Lung (tissue), 12 donors: ENCODE measurements around the gene TLE6. TPM values are rescaled to one million over a fixed set of nuclear protein-coding genes. Genes with fewer than 3 reads are reported as not detected.
"Not testable (repeated sequence)": the region's sequence is repeated elsewhere in the genome, so short reads cannot be mapped to it uniquely, and the experiment has no call there.

ENCODE experiments used
- ATAC-seq: fragments of 200-7000 bp; cut with Tn5 transposase; one replicate; pipeline ENCODE4 v1.9.1; 2020; ENCODE audit warnings: moderate number of reproducible peaks; ENCODE audit not compliant: insufficient read depth, low FRiP score
- DNase-seq, 3 donors: peaks; one replicate each; pipeline ENCODE4 v3.0.0-alpha.2; 2013 to 2017
- H3K27ac ChIP-seq, 2 donors: one replicate each; pipeline ENCODE4 v1.5.1; 2013; ENCODE audit warnings: mild to moderate bottlenecking in 2 of 2, moderate library complexity in 2 of 2, control low read depth in 1 of 2, inconsistent platforms in 1 of 2, low read depth in 1 of 2, low read length in 1 of 2
- H3K27me3 ChIP-seq, 3 donors: one replicate each; pipeline ENCODE4 v1.5.1; 2013; ENCODE audit warnings: low read length in 2 of 3; ENCODE audit not compliant: control insufficient read depth in 3 of 3, insufficient read depth in 3 of 3
- H3K36me3 ChIP-seq, 4 donors: one replicate each; pipeline ENCODE4 v1.5.1; 2013; ENCODE audit warnings: low read length in 4 of 4, mild to moderate bottlenecking in 1 of 4, moderate library complexity in 1 of 4; ENCODE audit not compliant: control insufficient read depth in 4 of 4, insufficient read depth in 4 of 4
- H3K4me1 ChIP-seq, 5 donors: one replicate each; pipeline ENCODE4 v1.5.1; 2013; ENCODE audit warnings: low read length in 5 of 5, mild to moderate bottlenecking in 2 of 5, moderate library complexity in 1 of 5; ENCODE audit not compliant: control insufficient read depth in 5 of 5, insufficient read depth in 5 of 5
- H3K4me3 ChIP-seq: one replicate; pipeline ENCODE4 v1.5.1; 2013; ENCODE audit warnings: mild to moderate bottlenecking, control low read depth, moderate library complexity
- H3K9ac ChIP-seq, 2 donors: one replicate each; pipeline ENCODE4 v1.5.1; 2013; ENCODE audit warnings: low read length in 2 of 2, control low read depth in 1 of 2; ENCODE audit not compliant: insufficient read depth in 1 of 2
- H3K9me3 ChIP-seq, 4 donors: one replicate each; pipeline ENCODE4 v1.5.1; 2013; ENCODE audit warnings: low read length in 3 of 4, mild to moderate bottlenecking in 1 of 4, moderate library complexity in 1 of 4; ENCODE audit not compliant: control insufficient read depth in 4 of 4, insufficient read depth in 3 of 4
- CTCF ChIP-seq: IDR thresholded peaks from 2 replicates; pipeline ENCODE4 v1.5.1; 2012; ENCODE audit warnings: mild to moderate bottlenecking; ENCODE audit errors: control extremely low read depth, extremely low read depth
- WGBS, 2 donors: extraction: QIAGEN DNeasy Blood & Tissue Kit; methylation state at CpG; one replicate each; pipeline ENCODE4 v1.1.7; 2013; 5-methylcytosine and 5-hydroxymethylcytosine counted together
- polyA plus RNA-seq, 2 donors: library from polyadenylated mRNA; stranded (reverse); fragments of 200-250 nt; gene quantifications; one replicate each; pipeline ENCODE4 v1.2.1, GENCODE V29; 2013
- total RNA-seq, 2 donors: library from RNA; depleted of rRNA in 1 of 2; stranded (reverse); fragments of >200 nt in 1 of 2; gene quantifications; one replicate each; pipeline ENCODE4 v1.2.1, GENCODE V29; 2014 to 2021
- donor health status: control.
- donor health status: control.
- donor health status: Bipolar disorder and iron deficiency.
- donor health status: healthy.
- donor health status: DM: yes; HTN: yes; CAD: no.

The TLE6 gene
- total and polyA plus RNA-seq, 4 donors, result 6.1 to 8.8 (median 7.2) TPM

- Histone ChIP-seq H3K9me3 (no peaks in the 10 kb centered on the region), H3K9ac (no peak overlapping the region), H3K4me3 (no peak overlapping the region), H3K27me3 (no peaks in the 10 kb centered on the region), H3K36me3 (peaks cover 0 to 60% (median 31%) of the 10 kb centered on the region in 4 donors), H3K27ac (no peak overlapping the region), H3K4me1 (no peaks in the 10 kb centered on the region)
- ATAC-seq, result no peak
- TF ChIP-seq CTCF, result no peak
- DNase-seq, result no peak
- 78 to 86% methylated on average over 37 of the region's 37 CpGs for WGBS, 2 donors
Measured at GRCh38 chr19:3006075-3006767, 28.9 kb downstream of the TLE6 start.

GRCh38 chr19:3007975-3008374, 30.6 kb downstream of the TLE6 start:
- H3K9me3 ChIP-seq, result no peaks in the 10 kb centered on the region
- peaks cover 0 to 58% (median 32%) of the 10 kb centered on the region in 4 donors for H3K36me3 ChIP-seq
- no peaks in the 10 kb centered on the region for H3K27me3 ChIP-seq
- no peak overlapping the region for H3K9ac ChIP-seq
- DNase-seq, result no peak
- no peak overlapping the region for H3K4me3 ChIP-seq
- ATAC-seq, result no peak
- WGBS, 2 donors, result 88 to 89% methylated on average over 9 of the region's 9 CpGs
- no peaks in the 10 kb centered on the region for H3K4me1 ChIP-seq
- no peak overlapping the region for H3K27ac ChIP-seq
- no peak for TF ChIP-seq CTCF

- Histone ChIP-seq H3K27me3 (no peaks in the 10 kb centered on the region), H3K36me3 (peaks cover 0 to 62% (median 34%) of the 10 kb centered on the region in 4 donors), H3K27ac (no peak overlapping the region), H3K9ac (no peak overlapping the region), H3K9me3 (no peaks in the 10 kb centered on the region), H3K4me1 (no peaks in the 10 kb centered on the region), H3K4me3 (no peak overlapping the region)
- no peak for ATAC-seq
- 77 to 82% methylated on average over 6 of the region's 6 CpGs for WGBS, 2 donors
- no peak for TF ChIP-seq CTCF
- no peak for DNase-seq
Measured at GRCh38 chr19:3008994-3009393, 31.6 kb downstream of the TLE6 start.

GRCh38 chr19:3010871-3011270, 33.5 kb downstream of the TLE6 start:
- WGBS, 2 donors, result 89 to 93% methylated on average over 13 of the region's 13 CpGs
- H3K4me3 ChIP-seq, result no peak overlapping the region
- no peak overlapping the region for H3K27ac ChIP-seq
- no peaks in the 10 kb centered on the region for H3K27me3 ChIP-seq
- no peak for DNase-seq
- TF ChIP-seq CTCF, result no peak
- H3K9ac ChIP-seq, result no peak overlapping the region
- no peaks in the 10 kb centered on the region for H3K9me3 ChIP-seq
- peaks cover 4 to 53% (median 31%) of the 10 kb centered on the region in 4 donors for H3K36me3 ChIP-seq
- ATAC-seq, result no peak
- no peaks in the 10 kb centered on the region for H3K4me1 ChIP-seq

GRCh38 chr19:3012059-3012458, 34.7 kb downstream of the TLE6 start:
- not testable (repeated sequence) for H3K27me3 ChIP-seq, H3K9me3 ChIP-seq, H3K4me1 ChIP-seq, DNase-seq, H3K27ac ChIP-seq, H3K4me3 ChIP-seq, H3K9ac ChIP-seq, ATAC-seq
- peaks cover 4 to 51% (median 30%) of the 10 kb centered on the region in 4 donors for H3K36me3 ChIP-seq
- 85 to 87% methylated on average over 13 of the region's 13 CpGs for WGBS, 2 donors
